ENCODE data around the gene NUP62CL.
"Not testable (repeated sequence)": the region's sequence is repeated elsewhere in the genome, so short reads cannot be mapped to it uniquely, and the experiment has no call there.

The NUP62CL gene

DNA sequence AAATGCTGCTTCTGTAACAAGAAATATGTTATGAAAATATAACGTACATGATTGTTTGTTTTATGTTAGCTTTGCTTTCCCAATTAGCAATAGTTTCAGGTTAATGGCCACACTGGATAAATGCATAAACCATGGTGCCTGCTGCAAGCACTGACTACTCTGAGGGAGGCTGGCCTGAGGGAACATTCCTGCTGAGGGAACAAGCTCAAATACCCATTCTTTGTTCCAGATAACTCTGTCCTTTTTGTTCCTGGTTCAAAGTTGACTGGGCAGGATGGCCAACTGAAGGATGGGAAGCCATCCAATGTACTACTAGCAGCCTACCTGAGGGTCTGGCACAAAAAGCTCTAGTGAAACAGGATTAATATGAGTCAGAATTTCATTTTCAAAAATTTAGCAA is 37.5 kb downstream of the NUP62CL start:
- TF ChIP-seq, protein P1, sequence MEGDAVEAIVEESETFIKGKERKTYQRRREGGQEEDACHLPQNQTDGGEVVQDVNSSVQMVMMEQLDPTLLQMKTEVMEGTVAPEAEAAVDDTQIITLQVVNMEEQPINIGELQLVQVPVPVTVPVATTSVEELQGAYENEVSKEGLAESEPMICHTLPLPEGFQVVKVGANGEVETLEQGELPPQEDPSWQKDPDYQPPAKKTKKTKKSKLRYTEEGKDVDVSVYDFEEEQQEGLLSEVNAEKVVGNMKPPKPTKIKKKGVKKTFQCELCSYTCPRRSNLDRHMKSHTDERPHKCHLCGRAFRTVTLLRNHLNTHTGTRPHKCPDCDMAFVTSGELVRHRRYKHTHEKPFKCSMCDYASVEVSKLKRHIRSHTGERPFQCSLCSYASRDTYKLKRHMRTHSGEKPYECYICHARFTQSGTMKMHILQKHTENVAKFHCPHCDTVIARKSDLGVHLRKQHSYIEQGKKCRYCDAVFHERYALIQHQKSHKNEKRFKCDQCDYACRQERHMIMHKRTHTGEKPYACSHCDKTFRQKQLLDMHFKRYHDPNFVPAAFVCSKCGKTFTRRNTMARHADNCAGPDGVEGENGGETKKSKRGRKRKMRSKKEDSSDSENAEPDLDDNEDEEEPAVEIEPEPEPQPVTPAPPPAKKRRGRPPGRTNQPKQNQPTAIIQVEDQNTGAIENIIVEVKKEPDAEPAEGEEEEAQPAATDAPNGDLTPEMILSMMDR (IDR thresholded peaks at IDR 0.05; ENCODE audit: low read depth, low read length, missing control alignments), result no peak
- H3K4me3 ChIP-seq (ENCODE audit: low read depth, low read length), result no peak overlapping the region
- DNase-seq (ENCODE audit: low read depth), result no peak

DNA sequence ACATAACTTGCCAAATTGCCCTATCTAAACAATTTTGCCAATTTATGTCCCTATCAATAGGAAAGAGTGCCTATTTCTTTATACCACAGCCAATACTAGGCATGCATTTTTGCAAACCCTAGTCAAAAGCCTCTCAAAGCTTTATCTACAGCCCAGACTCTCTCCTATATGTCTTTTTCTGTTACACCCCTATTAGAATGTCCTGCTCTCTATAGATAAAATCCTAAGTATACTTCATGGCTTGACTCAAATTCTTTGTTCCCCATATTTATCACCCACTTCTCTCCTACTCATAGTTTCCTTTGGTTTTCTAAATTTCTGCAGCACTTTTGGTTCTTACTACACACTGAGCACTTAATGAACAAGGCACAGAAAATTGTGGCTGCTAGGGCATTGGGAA is 38.0 kb downstream of the NUP62CL start:
- TF ChIP-seq, protein P1 (IDR thresholded peaks at IDR 0.05; ENCODE audit: low read depth, low read length, missing control alignments), result no peak
- no peak overlapping the region for H3K4me3 ChIP-seq (ENCODE audit: low read depth, low read length)
- DNase-seq (ENCODE audit: low read depth), result no peak

DNA sequence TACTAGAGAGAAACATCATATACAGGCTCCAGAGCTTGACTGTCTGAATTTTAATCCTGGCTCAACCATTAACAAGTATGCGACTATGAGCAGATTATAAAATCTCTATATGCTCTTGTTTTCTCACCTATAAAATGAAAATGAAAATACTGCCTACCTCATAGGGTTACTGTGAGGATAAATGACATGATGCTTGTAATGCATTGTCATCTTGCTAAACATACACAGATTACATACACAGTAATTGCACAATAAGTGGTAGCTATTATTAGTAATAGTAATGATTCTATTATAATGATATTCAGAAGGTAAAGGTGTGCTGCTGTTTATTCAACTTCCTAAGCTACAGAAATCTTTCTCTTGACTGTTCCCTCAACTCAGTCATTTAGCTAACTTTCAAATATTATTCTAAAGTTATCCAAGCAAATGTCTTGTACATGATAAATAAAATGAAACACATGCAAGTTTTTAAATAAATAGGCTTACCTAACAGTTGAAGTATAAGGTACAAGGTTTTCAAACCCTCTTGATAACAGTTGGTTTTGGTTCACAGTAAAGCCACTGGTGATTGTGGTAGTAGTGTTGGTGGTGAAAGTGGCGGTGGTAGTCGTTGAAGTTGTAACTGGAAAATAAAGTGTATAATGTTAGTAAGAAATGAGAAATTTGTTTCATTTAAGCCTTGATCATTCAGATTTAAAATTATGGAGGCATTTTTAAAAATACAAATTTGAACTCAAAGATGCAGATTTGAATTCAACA is 38.9 kb downstream of the NUP62CL start:
- TF ChIP-seq, protein P1 (IDR thresholded peaks at IDR 0.05; ENCODE audit: low read depth, low read length, missing control alignments), result no peak
- no peak for DNase-seq (ENCODE audit: low read depth)
- no peak overlapping the region for H3K4me3 ChIP-seq (ENCODE audit: low read depth, low read length)

DNA sequence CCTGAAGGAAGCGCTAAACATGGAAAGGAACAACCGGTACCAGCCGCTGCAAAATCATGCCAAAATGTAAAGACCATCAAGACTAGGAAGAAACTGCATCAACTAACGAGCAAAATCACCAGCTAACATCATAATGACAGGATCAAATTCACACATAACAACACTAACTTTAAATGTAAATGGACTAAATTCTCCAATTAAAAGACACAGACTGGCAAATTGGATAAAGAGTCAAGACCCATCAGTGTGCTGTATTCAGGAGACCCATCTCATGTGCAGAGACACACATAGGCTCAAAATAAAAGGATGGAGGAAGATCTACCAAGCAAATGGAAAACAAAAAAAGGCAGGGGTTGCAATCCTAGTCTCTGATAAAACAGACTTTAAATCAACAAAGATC is 48.6 kb downstream of the NUP62CL start:
- H3K4me3 ChIP-seq (ENCODE audit: low read depth, low read length); DNase-seq (ENCODE audit: low read depth): not testable (repeated sequence)

DNA sequence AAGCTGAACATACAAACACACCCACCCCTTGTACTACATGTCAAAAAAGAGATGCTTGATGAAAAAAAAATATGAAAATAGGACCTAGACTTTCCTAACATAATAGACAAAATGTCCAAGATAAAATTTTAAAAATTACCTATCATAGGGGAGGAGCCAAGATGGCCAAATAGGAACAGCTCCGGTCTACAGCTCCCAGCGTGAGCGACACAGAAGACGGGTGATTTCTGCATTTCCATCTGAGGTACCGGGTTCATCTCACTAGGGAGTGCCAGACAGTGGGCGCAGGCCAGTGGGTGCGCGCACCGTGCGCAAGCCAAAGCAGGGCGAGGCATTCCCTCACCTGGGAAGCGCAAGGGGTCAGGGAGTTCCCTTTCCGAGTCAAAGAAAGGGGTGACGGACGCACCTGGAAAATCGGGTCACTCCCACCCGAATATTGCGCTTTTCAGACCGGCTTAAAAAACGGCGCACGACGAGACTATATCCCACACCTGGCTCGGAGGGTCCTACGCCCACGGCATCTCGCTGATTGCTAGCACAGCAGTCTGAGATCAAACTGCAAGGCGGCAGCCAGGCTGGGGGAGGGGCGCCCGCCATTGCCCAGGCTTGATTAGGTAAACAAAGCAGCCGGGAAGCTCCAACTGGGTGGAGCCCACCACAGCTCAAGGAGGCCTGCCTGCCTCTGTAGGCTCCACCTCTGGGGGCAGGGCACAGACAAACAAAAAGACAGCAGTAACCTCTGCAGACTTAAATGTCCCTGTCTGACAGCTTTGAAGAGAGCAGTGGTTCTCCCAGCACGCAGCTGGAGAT is 50.4 kb downstream of the NUP62CL start:
- not testable (repeated sequence) for DNase-seq (ENCODE audit: low read depth); H3K4me3 ChIP-seq (ENCODE audit: low read depth, low read length)

DNA sequence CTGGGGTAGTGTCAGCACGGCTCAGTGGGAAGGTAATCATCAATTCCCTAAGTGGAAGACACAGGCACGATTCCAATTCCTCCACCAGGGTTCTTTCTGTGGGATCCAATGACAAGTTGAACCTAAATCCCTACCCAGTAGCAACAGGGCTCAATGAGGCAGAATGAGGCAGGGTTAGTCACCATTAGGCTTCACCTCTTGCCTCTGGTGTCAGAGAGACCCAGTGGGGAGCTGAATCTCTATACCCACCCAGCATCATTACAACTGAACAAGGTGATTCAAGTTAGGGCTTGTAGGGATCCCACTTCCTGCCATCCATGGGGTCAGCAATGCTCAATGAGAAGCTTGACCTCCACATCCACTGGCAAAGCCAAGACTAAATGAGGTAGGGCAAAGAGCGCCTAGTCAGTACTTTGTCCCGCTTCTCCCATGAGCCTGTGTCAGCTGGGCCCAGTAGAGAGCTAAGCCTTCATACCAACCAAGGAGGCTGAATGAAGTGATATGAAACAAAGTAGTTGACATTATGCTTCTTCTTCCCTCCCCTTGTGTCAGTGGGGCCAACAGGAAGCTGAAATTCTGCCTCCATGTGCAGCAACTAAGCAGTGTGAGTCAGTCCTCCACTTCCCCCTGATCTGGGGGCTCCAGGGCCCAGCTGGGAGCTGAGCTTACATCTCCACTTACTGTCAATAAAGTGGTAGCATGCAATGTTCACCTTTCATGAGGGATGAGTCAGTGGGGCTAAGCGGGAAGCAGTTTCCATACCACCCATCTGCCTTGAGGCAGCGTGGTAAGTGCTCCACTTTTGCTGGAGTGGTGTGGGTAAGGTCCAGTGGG is 51.2 kb downstream of the NUP62CL start:
- no peak for DNase-seq (ENCODE audit: low read depth)
- no peak overlapping the region for H3K4me3 ChIP-seq (ENCODE audit: low read depth, low read length)
- TF ChIP-seq, protein P1 (IDR thresholded peaks at IDR 0.05; ENCODE audit: low read depth, low read length, missing control alignments), result no peak

DNA sequence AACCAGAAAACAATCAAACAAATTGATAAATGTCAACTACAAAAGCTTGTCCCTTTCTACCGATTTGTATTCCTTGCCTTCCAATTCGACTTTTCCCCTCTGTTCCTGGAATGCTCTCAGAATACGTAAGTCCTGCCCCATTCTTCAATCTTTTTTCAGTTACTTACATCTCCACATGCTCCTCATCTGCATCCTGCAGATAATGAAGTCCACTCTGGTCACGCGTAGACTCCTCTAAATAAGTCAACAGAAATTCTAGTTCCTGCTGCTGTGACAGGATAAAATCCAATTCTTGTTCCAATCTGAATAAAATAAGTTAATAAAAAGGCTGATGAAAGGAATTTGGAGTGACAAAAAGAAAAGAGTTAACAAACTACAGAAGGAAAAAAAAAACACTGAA is 53.2 kb downstream of the NUP62CL start:
- DNase-seq (ENCODE audit: low read depth), result no peak
- H3K4me3 ChIP-seq (ENCODE audit: low read depth, low read length), result no peak overlapping the region
- TF ChIP-seq, protein P1 (IDR thresholded peaks at IDR 0.05; ENCODE audit: low read depth, low read length, missing control alignments), result no peak

All from GM12864 (cell line).